Tibial artery (tissue), 4 donors: Measurements from ENCODE around the gene ZNRF3.

Experiments
- DNase-seq, 2 donors: peaks; one replicate each; pipeline ENCODE4 v3.0.0-alpha.2; 2019
- H3K27ac ChIP-seq, 2 donors: fragments of 200-600 bp; sonication (generic) in 1 of 2; 1 replicate in 1 of 2; 2 replicates in 1 of 2; pipeline ENCODE4 v1.5.1; 2018 to 2019; ENCODE audit warnings: mild to moderate bottlenecking in 1 of 2
- H3K27me3 ChIP-seq, 2 donors: fragments of 200-600 bp; sonication (generic) in 1 of 2; one replicate each; pipeline versions ENCODE4 v1.5.1 to v1.6.0; 2016 to 2019
- H3K36me3 ChIP-seq, 3 donors: fragments of 200-600 bp; sonication (generic) in 2 of 3; one replicate each; pipeline ENCODE4 v1.5.1; 2016 to 2019; ENCODE audit warnings: mild to moderate bottlenecking in 2 of 3
- H3K4me1 ChIP-seq, 4 donors: fragments of 200-600 bp; sonication (generic) in 2 of 4; 1 replicate in 3 of 4; 2 replicates in 1 of 4; pipeline ENCODE4 v1.5.1; 2016 to 2019
- H3K4me3 ChIP-seq, 2 donors: fragments of 200-600 bp; sonication (generic) in 1 of 2; 1 replicate in 1 of 2; 2 replicates in 1 of 2; pipeline ENCODE4 v1.5.1; 2018 to 2019; ENCODE audit warnings: mild to moderate bottlenecking in 2 of 2
- H3K9me3 ChIP-seq, 3 donors: fragments of 200-600 bp; sonication (generic) in 1 of 3; one replicate each; pipeline ENCODE4 v1.5.1; 2016 to 2019
- CTCF ChIP-seq, 2 experiments: fragments of 200-600 bp in 1 of 2; fragments of 450-650 bp in 1 of 2; IDR thresholded peaks; one replicate each; pipeline ENCODE4 v1.5.1; 2017 to 2019; ENCODE audit warnings: antibody characterized with exemption in 2 of 2, mild to moderate bottlenecking in 1 of 2, moderate library complexity in 1 of 2
- intact Hi-C: fragments of 100-400 bp; cut with DNase I; formaldehyde crosslinking; loops from one replicate; pipeline ENCODE4 v1.15.0; 2023; ENCODE audit warnings: low total_unique reads

ZNRF3 gene

GRCh38 chr22:29054251-29054767 lies 170.9 kb downstream of the ZNRF3 start:
- no peak for TF ChIP-seq CTCF (IDR thresholded peaks at IDR 0.05)
- Histone ChIP-seq H3K4me3 (no peak overlapping the region), H3K4me1 (no peaks in the 10 kb centered on the region), H3K36me3 (peaks cover 15 to 20% (median 20%) of the 10 kb centered on the region in 3 donors), H3K27ac (no peak overlapping the region), H3K9me3 (no peaks in the 10 kb centered on the region), H3K27me3 (no peaks in the 10 kb centered on the region)
- intact Hi-C loops, result no loop called here
- no peak for DNase-seq

- no peaks in the 10 kb centered on the region for H3K4me1 ChIP-seq
- TF ChIP-seq CTCF (IDR thresholded peaks at IDR 0.05), result no peak
- intact Hi-C loops, result no loop called here
- H3K27ac ChIP-seq, result no peak overlapping the region
- no peaks in the 10 kb centered on the region for H3K9me3 ChIP-seq
- no peak overlapping the region for H3K4me3 ChIP-seq
- H3K36me3 ChIP-seq, result peaks cover 5 to 10% (median 10%) of the 10 kb centered on the region in 3 donors
- H3K27me3 ChIP-seq, result no peaks in the 10 kb centered on the region
- no peak for DNase-seq
Measured at GRCh38 chr22:29055192-29055830, 171.9 kb downstream of the ZNRF3 start.

- TF ChIP-seq CTCF (IDR thresholded peaks at IDR 0.05), result no peak
- intact Hi-C loops, result no loop called here
- no peak overlapping the region for H3K27ac ChIP-seq
- peaks cover 0 to 4% (median 0%) of the 10 kb centered on the region in 3 donors for H3K36me3 ChIP-seq
- no peak for DNase-seq
- no peaks in the 10 kb centered on the region for H3K9me3 ChIP-seq
- H3K4me3 ChIP-seq, result no peak overlapping the region
- no peaks in the 10 kb centered on the region for H3K27me3 ChIP-seq
- H3K4me1 ChIP-seq, result no peaks in the 10 kb centered on the region
Measured at GRCh38 chr22:29056472-29056871, 173.1 kb downstream of the ZNRF3 start.

- Histone ChIP-seq H3K27me3 (peaks cover 0 to 3% of the 10 kb centered on the region in 2 donors), H3K4me1 (no peaks in the 10 kb centered on the region), H3K9me3 (no peaks in the 10 kb centered on the region), H3K4me3 (no peak overlapping the region), H3K36me3 (no peaks in the 10 kb centered on the region), H3K27ac (no peak overlapping the region)
- no peak for DNase-seq
- no peak for TF ChIP-seq CTCF (IDR thresholded peaks at IDR 0.05)
- intact Hi-C loops, result no loop called here
Measured at GRCh38 chr22:29060251-29060869, 177.0 kb downstream of the ZNRF3 start.

- Histone ChIP-seq H3K4me1 (no peaks in the 10 kb centered on the region), H3K27ac (no peak overlapping the region), H3K9me3 (no peaks in the 10 kb centered on the region), H3K27me3 (peaks cover 0 to 3% of the 10 kb centered on the region in 2 donors), H3K36me3 (no peaks in the 10 kb centered on the region), H3K4me3 (no peak overlapping the region)
- intact Hi-C loops, result no loop called here
- no peak for DNase-seq
- TF ChIP-seq CTCF (IDR thresholded peaks at IDR 0.05), result no peak
Measured at GRCh38 chr22:29060931-29061330, 177.6 kb downstream of the ZNRF3 start.
